ENCODE measurements around the gene EEF1E1.
"Not testable (repeated sequence)": the region's sequence is repeated elsewhere in the genome, so short reads cannot be mapped to it uniquely, and the experiment has no call there.

Gene EEF1E1

DNA sequence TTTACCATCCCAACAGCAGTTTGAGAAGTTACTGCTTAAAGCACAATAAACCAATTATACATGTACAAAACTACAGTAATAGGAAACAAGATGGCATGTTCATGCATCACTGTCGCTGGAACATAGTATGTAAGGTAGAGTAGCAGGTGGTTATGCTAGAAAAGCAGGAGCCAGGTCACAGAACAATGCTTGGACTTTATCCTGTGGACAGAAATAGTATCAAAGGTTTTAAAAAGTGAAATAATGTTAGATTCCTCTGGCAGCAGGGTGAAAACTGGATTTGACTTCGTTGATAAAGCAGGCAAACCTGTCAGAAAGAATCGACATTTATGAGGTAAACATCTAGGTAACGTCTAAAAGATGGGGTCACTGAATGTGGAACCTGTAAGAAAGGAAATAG lies 40.6 kb downstream of the EEF1E1 start:
- Mint-ChIP-seq H3K27ac (no peak overlapping the region), H3K9me3 (ENCODE audit: low read depth) (no peaks in the 10 kb centered on the region), H3K4me1 (ENCODE audit: low read depth) (peaks cover 22% of the 10 kb centered on the region), H3K4me3 (no peak overlapping the region), H3K27me3 (no peaks in the 10 kb centered on the region), H3K36me3 (peaks cover 8% of the 10 kb centered on the region)

DNA sequence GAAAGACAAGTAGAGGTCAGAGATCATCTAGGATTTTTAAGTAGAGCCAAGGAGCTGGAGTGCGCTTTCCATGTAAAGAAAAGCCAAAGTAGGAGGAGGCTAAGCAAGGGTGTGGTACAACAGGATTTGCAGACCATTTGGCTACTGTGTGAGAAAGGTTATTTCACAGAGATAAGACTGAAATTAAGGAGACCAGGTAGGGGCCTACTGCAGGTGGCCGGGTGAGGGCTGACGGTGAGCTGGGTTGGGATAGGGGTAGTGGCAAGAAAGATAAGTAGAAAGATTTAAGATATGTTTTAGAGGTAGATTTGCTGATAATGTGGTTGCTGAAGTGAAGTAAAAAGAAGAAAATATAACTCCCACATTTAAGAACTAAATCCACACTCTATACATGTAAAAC lies 42.0 kb downstream of the EEF1E1 start:
- H3K27ac Mint-ChIP-seq = no peak overlapping the region
- H3K27me3 Mint-ChIP-seq = no peaks in the 10 kb centered on the region
- peaks cover 9% of the 10 kb centered on the region for H3K36me3 Mint-ChIP-seq
- no peaks in the 10 kb centered on the region for H3K9me3 Mint-ChIP-seq (ENCODE audit: low read depth)
- H3K4me3 Mint-ChIP-seq = no peak overlapping the region
- H3K4me1 Mint-ChIP-seq (ENCODE audit: low read depth) = peaks cover 15% of the 10 kb centered on the region

DNA sequence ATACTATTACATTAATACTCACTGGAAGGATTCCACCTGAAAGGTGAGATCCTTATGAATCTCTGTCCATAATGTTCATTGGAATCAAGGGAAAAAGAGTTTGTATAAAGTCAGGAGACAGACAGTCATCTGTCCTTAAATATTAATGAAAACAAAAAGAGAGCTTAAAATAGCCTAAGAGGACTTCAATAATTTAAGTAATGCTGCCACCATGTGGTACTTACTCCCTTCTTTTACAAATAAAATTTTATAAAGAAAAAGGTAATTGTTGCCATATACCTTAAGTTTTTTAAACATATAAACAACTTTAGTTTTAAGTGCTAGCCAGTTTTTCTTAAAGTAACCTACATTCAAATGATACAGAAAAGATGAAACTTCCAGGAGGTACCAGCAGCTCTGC lies 43.2 kb downstream of the EEF1E1 start:
- H3K36me3 Mint-ChIP-seq = peaks cover 10% of the 10 kb centered on the region
- H3K27me3 Mint-ChIP-seq = no peaks in the 10 kb centered on the region
- no peak overlapping the region for H3K27ac Mint-ChIP-seq
- H3K4me1 Mint-ChIP-seq (ENCODE audit: low read depth) = peaks cover 6% of the 10 kb centered on the region
- no peak overlapping the region for H3K4me3 Mint-ChIP-seq
- no peaks in the 10 kb centered on the region for H3K9me3 Mint-ChIP-seq (ENCODE audit: low read depth)

DNA sequence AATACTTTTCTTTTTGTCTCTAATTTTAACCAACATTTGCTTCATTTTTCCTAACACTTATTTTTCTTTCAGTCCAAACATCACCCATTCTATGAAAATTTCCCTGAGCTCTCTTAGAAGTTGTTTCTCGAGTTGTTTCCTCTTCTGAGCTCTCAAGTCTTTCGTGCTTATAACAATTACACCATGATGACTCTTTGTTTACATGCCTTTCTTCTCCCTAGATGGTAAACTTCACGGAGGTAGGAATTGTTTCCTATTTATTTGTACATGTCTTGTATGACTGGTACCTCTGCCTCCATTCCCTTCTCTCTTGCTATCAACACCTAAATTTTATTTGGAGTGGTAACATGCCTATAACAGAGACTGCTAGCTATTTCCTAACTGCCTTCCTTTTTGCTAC lies 44.6 kb downstream of the EEF1E1 start:
- H3K27me3 Mint-ChIP-seq = no peaks in the 10 kb centered on the region
- no peak overlapping the region for H3K27ac Mint-ChIP-seq
- peaks cover 3% of the 10 kb centered on the region for H3K4me1 Mint-ChIP-seq (ENCODE audit: low read depth)
- H3K9me3 Mint-ChIP-seq (ENCODE audit: low read depth) = no peaks in the 10 kb centered on the region
- peaks cover 13% of the 10 kb centered on the region for H3K36me3 Mint-ChIP-seq
- no peak overlapping the region for H3K4me3 Mint-ChIP-seq

DNA sequence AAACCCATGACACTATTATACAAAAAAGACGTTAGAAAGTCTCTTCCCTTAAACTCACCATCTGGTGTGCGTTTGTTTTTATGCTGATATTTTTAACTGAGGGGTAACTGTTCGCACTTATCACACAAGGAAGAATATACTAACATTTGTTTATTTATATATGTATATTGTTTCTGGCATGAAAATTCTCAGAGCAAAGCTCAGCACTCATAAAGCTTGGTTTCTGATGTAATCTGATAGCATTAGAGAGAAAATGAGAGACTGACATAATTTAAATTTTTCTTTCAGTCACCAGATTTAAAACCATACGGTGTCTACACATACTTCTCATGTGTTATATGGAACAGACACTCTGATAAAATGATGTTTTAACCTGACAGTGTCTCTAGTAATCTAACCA lies 45.1 kb downstream of the EEF1E1 start:
- Mint-ChIP-seq H3K27me3 (no peaks in the 10 kb centered on the region), H3K4me1 (ENCODE audit: low read depth) (peaks cover 3% of the 10 kb centered on the region), H3K36me3 (peaks cover 14% of the 10 kb centered on the region), H3K4me3 (no peak overlapping the region), H3K27ac (no peak overlapping the region), H3K9me3 (ENCODE audit: low read depth) (no peaks in the 10 kb centered on the region)

DNA sequence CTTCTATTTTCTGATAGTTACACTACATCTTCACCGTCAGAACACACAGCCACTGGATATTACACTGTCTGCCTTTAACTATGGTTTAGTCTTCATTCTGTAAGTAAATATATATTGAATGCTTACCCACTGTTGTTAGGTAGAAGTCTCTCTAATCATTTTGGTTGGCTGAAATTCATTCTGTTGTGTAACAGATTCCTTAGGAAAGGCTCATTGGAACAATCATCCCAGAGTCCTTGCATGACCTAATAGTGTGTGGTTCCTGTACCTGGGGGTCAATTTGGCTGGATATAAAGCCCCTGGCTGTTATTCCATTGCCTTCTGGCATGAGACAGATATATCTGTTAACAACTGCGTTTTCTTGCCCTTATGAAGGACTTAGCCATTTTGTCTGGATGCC lies 48.1 kb downstream of the EEF1E1 start:
- H3K36me3 Mint-ChIP-seq = peaks cover 21% of the 10 kb centered on the region
- no peak overlapping the region for H3K4me3 Mint-ChIP-seq
- H3K27me3 Mint-ChIP-seq = no peaks in the 10 kb centered on the region
- peaks cover 3% of the 10 kb centered on the region for H3K4me1 Mint-ChIP-seq (ENCODE audit: low read depth)
- no peaks in the 10 kb centered on the region for H3K9me3 Mint-ChIP-seq (ENCODE audit: low read depth)
- no peak overlapping the region for H3K27ac Mint-ChIP-seq

DNA sequence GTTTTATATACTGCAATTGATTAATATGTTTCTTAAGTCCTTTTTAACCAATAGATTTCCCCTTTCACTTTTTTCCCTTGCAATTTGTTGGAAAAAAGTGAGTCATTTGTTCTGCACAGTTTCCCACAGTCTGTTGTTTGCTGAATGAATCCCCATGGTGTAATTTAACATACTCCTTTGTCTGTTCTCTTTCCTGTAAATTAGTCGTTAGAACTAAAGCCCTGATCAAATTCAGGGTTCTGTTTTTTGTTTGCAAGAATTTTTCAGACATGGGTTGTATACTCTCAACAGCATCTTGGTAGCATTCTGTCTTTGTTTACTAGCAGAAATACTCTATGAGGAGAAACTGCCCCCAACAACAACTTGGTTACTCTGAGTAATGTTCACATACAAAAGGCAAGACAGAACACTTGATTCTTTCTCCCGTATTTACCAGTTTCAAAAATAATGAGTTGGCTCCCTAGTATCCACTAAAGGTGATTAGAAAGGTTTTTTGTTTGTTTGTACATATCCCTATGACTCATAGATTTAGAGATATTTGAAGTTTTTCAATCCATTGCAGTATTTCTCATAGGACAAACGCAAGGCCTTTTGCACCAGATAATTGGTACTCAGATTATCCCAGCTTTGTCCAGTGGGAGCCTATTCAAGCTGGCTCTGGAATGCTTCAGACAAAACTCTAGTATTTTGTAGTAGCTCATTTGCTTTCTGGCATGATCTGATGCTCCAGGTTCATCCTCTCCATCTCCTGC lies 54.6 kb downstream of the EEF1E1 start:
- Mint-ChIP-seq H3K4me1 (ENCODE audit: low read depth) (no peaks in the 10 kb centered on the region), H3K4me3 (no peak overlapping the region), H3K27me3 (no peaks in the 10 kb centered on the region), H3K9me3 (ENCODE audit: low read depth) (peaks cover 11% of the 10 kb centered on the region), H3K36me3 (peaks cover 35% of the 10 kb centered on the region), H3K27ac (no peak overlapping the region)

DNA sequence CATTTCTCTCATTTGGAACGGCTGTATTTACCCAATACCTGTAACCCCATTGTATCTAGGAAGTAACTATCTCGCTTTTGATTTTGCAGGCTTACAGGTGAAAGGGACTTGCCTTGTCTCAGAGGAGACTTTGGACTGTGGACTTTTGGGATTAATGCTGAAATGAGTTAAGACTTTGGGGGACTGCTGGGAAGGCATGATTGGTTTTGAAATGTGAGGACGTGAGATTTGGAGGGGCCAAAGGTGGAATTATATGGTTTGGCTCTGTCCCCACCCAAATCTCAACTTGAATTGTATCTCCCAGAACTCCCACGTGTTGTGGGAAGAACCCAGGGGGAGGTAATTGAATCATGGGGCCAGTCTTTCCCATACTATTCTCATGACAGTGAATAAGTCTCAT lies 56.6 kb downstream of the EEF1E1 start:
- H3K27ac Mint-ChIP-seq; H3K4me3 Mint-ChIP-seq; H3K27me3 Mint-ChIP-seq; H3K4me1 Mint-ChIP-seq (ENCODE audit: low read depth): not testable (repeated sequence)
- Mint-ChIP-seq H3K9me3 (ENCODE audit: low read depth) (peaks cover 11% of the 10 kb centered on the region), H3K36me3 (peaks cover 33% of the 10 kb centered on the region)

DNA sequence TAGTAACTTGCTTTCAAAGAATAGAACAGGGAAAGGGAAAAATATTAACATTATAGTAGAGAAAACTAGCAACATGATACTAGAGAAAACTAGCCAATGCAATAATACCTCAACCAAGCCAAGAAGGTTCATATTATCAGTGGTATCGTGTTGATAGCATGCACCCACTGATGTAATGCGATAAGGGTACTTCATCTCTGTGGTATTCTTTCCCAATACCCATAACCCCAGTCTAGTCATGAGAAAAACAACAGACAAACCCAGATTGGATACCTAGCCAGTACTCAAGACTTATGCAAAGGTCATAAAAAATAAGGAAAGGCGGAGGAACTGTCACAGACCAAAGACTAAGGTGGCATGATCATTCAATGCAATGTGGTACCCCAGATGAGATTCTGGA lies 59.1 kb downstream of the EEF1E1 start:
- Mint-ChIP-seq H3K4me3 (no peak overlapping the region), H3K9me3 (ENCODE audit: low read depth) (peaks cover 16% of the 10 kb centered on the region), H3K4me1 (ENCODE audit: low read depth) (no peaks in the 10 kb centered on the region), H3K27me3 (no peaks in the 10 kb centered on the region), H3K36me3 (peaks cover 41% of the 10 kb centered on the region), H3K27ac (no peak overlapping the region)

DNA sequence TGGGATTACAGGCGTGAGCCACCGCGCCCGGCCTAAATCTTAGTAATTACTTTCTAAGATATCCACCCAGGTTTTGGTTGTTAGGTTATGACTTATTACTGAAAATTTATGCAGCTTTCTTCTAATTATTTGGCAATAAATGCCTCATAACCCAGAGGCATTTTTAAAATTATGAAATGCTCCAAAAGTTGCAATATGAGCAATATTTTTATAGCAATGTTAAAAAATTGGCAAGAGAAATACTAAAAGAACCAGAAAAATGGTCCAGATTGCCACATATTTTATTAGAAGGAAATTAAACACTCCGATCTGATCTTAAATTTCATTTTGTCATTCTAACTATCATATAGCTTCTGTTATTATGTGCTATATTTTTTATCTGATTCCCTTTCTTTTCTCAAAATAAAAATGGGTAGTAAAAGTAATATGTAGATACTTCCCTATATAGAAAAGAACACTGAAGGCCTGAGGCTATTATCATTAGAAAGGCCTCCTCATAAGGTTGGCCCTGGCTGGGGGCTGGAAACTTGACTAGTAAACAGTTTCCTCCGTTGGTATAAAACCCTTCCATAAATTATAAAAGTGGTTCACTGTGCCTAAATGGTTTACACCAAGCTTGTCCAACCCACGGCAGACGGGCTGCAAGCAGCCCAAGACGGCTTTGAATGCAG lies 60.3 kb downstream of the EEF1E1 start:
- H3K4me1 Mint-ChIP-seq (ENCODE audit: low read depth) = peaks cover 12% of the 10 kb centered on the region
- H3K36me3 Mint-ChIP-seq = peaks cover 36% of the 10 kb centered on the region
- no peaks in the 10 kb centered on the region for H3K27me3 Mint-ChIP-seq
- no peak overlapping the region for H3K4me3 Mint-ChIP-seq
- H3K9me3 Mint-ChIP-seq (ENCODE audit: low read depth) = peaks cover 16% of the 10 kb centered on the region
- no peak overlapping the region for H3K27ac Mint-ChIP-seq

DNA sequence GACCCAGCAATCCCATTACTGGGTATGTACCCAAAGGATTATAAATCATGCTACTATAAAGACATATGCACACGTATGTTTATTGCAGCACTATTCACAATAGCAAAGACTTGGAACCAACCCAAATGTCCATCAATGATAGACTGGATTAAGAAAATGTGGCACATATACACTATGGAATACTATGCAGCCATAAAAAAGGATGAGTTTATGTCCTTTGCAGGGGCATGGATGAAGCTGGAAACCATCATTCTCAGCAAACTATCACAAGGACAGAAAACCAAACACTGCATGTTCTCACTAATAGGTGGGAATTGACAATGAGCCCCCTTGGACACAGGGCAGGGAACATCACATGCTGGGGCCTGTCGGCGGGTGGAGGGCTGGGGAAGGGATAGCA lies 68.2 kb downstream of the EEF1E1 start:
- not testable (repeated sequence) for H3K9me3 Mint-ChIP-seq (ENCODE audit: low read depth); H3K4me3 Mint-ChIP-seq; H3K27me3 Mint-ChIP-seq; H3K27ac Mint-ChIP-seq
- Mint-ChIP-seq H3K36me3 (peaks cover 35% of the 10 kb centered on the region), H3K4me1 (ENCODE audit: low read depth) (peaks cover 61% of the 10 kb centered on the region)

DNA sequence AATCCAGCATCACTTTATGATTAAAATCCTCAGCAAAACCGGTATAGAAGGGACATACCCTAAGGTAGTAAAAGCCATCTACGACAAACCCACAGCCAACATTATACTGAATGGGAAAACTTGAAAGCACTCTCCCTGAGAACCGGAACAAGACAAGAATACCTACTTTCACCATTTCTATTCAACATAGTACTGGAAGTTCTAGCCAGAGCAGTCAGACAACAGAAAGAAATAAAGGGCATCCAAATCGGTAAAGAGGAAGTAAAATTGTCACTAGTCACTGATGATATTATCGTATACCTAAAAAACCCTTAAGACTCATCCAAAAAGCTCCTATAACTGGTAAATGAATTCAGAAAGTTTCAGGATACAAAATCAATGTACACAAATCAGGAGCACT lies 71.4 kb downstream of the EEF1E1 start:
- Mint-ChIP-seq H3K36me3 (peaks cover 31% of the 10 kb centered on the region), H3K9me3 (ENCODE audit: low read depth) (no peaks in the 10 kb centered on the region), H3K4me1 (ENCODE audit: low read depth) (peaks cover 41% of the 10 kb centered on the region), H3K27me3 (no peaks in the 10 kb centered on the region), H3K4me3 (no peak overlapping the region), H3K27ac (no peak overlapping the region)
